Activated CD8-positive, alpha-beta T cell treated with anti-CD3 and anti-CD28 coated beads, Interleukin-2, amount 10 ng/mL, durations not matched to agents 7 days and 5 days (primary cell): ENCODE measurements around the gene SLC25A1. TPM values are rescaled to one million over a fixed set of nuclear protein-coding genes. Genes with fewer than 3 reads are reported as not detected.

Experiments
- ATAC-seq: fragments of 150-1000 bp; cut with Tn5 transposase; one replicate; pipeline ENCODE4 v1.10.0; 2021; ENCODE audit warnings: moderate library complexity
- CTCF ChIA-PET: fragments of 350-600 bp; sonication (Branson Sonifier 250); formaldehyde crosslinking; loops from one replicate; lab custom pipeline; 2021; ENCODE audit warnings: antibody characterized with exemption; lab: Charles Lee
- POLR2A ChIA-PET: fragments of 350-600 bp; sonication (Branson Sonifier 250); formaldehyde crosslinking; loops from one replicate; lab custom pipeline; 2021; ENCODE audit warnings: antibody characterized with exemption; lab: Charles Lee
- DNase-seq: peaks from one replicate; pipeline ENCODE4 v3.0.0-alpha.2; 2020
- H3K27ac Mint-ChIP-seq: one replicate; pipeline ENCODE4 v1.8.0; 2021; ENCODE audit warnings: mild to moderate bottlenecking, mixed read lengths
- H3K27me3 Mint-ChIP-seq: one replicate; pipeline ENCODE4 v1.8.0; 2021; ENCODE audit warnings: low read depth, mixed read lengths
- H3K36me3 Mint-ChIP-seq: one replicate; pipeline ENCODE4 v1.8.0; 2021; ENCODE audit warnings: low read depth, mixed read lengths
- H3K4me1 Mint-ChIP-seq: one replicate; pipeline ENCODE4 v1.8.0; 2021; ENCODE audit warnings: low read depth, mixed read lengths
- H3K4me3 Mint-ChIP-seq: one replicate; pipeline ENCODE4 v1.8.0; 2021; ENCODE audit warnings: mild to moderate bottlenecking, mixed read lengths
- H3K9me3 Mint-ChIP-seq: one replicate; pipeline ENCODE4 v1.8.0; 2022; ENCODE audit warnings: mixed read lengths; ENCODE audit not compliant: insufficient read depth
- total RNA-seq, 2 experiments: library from RNA; stranded (reverse); gene quantifications; one replicate each; pipeline ENCODE4 v1.2.3, GENCODE V29; 2021

SLC25A1 gene
- total RNA-seq, 2 experiments from 2014 or later, result 69.1 to 73.0 TPM

DNA sequence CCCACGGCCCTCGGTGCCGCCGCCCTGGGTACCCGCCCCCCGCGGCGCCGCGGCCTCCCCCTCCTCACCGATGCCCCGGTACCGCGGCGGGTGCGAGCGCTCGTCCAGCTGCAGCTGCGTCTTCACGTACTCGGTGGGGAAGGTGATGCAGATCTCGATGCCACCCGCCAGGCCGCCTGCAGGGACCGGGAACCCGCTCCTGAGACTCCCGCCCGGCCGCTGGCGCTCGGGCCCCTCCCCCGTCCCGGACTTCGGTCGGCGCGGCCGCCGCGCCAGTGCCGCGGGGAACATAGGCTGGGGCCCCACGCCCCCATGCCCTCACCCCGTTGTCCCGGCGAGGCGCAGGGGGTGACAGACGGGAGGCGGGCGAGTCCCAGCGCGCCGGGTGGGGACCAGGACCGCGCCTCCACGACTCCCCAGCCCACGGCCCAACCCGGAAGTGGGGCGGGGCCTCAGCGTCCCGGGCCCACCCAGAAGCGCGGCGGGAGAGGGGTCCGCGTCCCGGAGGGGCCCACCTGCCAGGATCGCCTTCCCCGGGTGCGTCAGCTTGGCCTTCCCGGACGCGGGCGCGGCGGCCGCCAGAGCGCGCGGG, 375 bp downstream of the SLC25A1 start:
- peaks cover 47% of the 10 kb centered on the region for H3K4me1 Mint-ChIP-seq
- ATAC-seq (peak; percentile 63), DNase-seq (peak; percentile 61)
- POLR2A ChIA-PET, result interaction anchor here (1.4 to 1.8 kb wide), 2 partner anchors 34 to 301 kb away, joined by 4 to 5 read pairs; partner anchors contain the start of genes CDC45, ESS2 and UFD1
- H3K27me3 Mint-ChIP-seq, result no peaks in the 10 kb centered on the region
- H3K9me3 Mint-ChIP-seq, result no peaks in the 10 kb centered on the region
- CTCF ChIA-PET, result interaction anchor here (1.6 to 3.2 kb wide), 4 partner anchors 16 to 302 kb away, joined by 5 to 14 read pairs (median 12); partner anchors contain the start of genes CDC45 and ESS2
- no peak overlapping the region for H3K27ac Mint-ChIP-seq
- H3K36me3 Mint-ChIP-seq, result no peaks in the 10 kb centered on the region
- peak overlapping the region; percentile 61 for H3K4me3 Mint-ChIP-seq

GRCh38 chr22:19177164-19178064, 1.1 kb downstream of the SLC25A1 start:
- Mint-ChIP-seq H3K27me3 (no peaks in the 10 kb centered on the region), H3K4me3 (peak overlapping the region; percentile 61), H3K9me3 (no peaks in the 10 kb centered on the region), H3K27ac (no peak overlapping the region), H3K36me3 (no peaks in the 10 kb centered on the region), H3K4me1 (peaks cover 51% of the 10 kb centered on the region)
- CTCF ChIA-PET, result interaction anchor here (3.2 kb wide), 1 partner anchor 33 kb away, joined by 14 read pairs; the partner anchor contains the start of gene ESS2
- ATAC-seq (no peak), DNase-seq (no peak)
- POLR2A ChIA-PET, result no interaction called here

GRCh38 chr22:19176732-19177131, 1.8 kb downstream of the SLC25A1 start:
- peaks cover 49% of the 10 kb centered on the region for H3K4me1 Mint-ChIP-seq
- ChIA-PET POLR2A (no interaction called here), CTCF (no interaction called here)
- H3K27me3 Mint-ChIP-seq, result no peaks in the 10 kb centered on the region
- H3K9me3 Mint-ChIP-seq, result no peaks in the 10 kb centered on the region
- ATAC-seq, result no peak
- H3K27ac Mint-ChIP-seq, result no peak overlapping the region
- peak overlapping the region; percentile 56 for H3K4me3 Mint-ChIP-seq
- DNase-seq, result no peak
- H3K36me3 Mint-ChIP-seq, result no peaks in the 10 kb centered on the region

- Mint-ChIP-seq H3K36me3 (no peaks in the 10 kb centered on the region), H3K27me3 (no peaks in the 10 kb centered on the region), H3K4me3 (peak overlapping the region; percentile 56), H3K27ac (no peak overlapping the region), H3K9me3 (no peaks in the 10 kb centered on the region), H3K4me1 (peaks cover 45% of the 10 kb centered on the region)
- DNase-seq (no peak), ATAC-seq (no peak)
- ChIA-PET CTCF (no interaction called here), POLR2A (no interaction called here)
These were observed 2.3 kb downstream of the SLC25A1 start for GRCh38 chr22:19176175-19176643.

DNA sequence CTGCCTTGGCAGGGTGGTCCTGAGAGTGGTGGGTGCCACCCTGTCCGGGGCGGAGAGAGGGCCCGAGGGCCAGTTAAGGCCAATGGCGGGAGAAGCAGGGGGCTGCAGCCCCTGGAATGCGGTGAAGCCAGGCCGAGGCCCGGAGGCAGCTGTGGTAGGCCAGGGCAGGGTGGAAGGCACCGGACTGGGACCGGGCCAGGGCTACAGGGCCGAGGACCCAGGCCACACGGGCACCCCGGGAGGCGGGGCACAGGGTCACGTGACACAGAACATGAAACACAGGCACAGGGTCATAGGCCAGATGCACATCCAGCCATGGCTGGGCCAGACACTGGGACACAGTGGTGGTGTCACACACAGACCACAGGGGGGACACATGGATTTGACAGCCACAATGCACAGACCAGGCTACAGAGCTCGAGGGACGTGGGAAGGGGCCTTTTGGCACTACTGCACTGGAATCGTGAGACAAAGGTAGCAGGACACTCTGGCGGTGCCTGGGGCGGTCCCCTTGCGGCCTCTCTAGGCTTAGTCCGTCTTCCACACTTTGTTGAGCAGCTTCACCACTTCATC, 2.8 kb downstream of the SLC25A1 start:
- no peak for DNase-seq
- no peak for ATAC-seq
- CTCF ChIA-PET, result no interaction called here
- H3K36me3 Mint-ChIP-seq, result no peaks in the 10 kb centered on the region
- peaks cover 44% of the 10 kb centered on the region for H3K4me1 Mint-ChIP-seq
- POLR2A ChIA-PET, result no interaction called here
- peak overlapping the region; percentile 27 for H3K4me3 Mint-ChIP-seq
- peak overlapping the region; percentile 48 for H3K27ac Mint-ChIP-seq
- H3K9me3 Mint-ChIP-seq, result no peaks in the 10 kb centered on the region
- no peaks in the 10 kb centered on the region for H3K27me3 Mint-ChIP-seq

GRCh38 chr22:19175026-19175601, 3.4 kb downstream of the SLC25A1 start:
- Mint-ChIP-seq H3K36me3 (no peaks in the 10 kb centered on the region), H3K9me3 (no peaks in the 10 kb centered on the region), H3K4me3 (no peak overlapping the region), H3K27ac (no peak overlapping the region), H3K27me3 (peaks cover 5% of the 10 kb centered on the region), H3K4me1 (peaks cover 50% of the 10 kb centered on the region)
- DNase-seq (no peak), ATAC-seq (no peak)
- ChIA-PET POLR2A (no interaction called here), CTCF (no interaction called here)

DNA sequence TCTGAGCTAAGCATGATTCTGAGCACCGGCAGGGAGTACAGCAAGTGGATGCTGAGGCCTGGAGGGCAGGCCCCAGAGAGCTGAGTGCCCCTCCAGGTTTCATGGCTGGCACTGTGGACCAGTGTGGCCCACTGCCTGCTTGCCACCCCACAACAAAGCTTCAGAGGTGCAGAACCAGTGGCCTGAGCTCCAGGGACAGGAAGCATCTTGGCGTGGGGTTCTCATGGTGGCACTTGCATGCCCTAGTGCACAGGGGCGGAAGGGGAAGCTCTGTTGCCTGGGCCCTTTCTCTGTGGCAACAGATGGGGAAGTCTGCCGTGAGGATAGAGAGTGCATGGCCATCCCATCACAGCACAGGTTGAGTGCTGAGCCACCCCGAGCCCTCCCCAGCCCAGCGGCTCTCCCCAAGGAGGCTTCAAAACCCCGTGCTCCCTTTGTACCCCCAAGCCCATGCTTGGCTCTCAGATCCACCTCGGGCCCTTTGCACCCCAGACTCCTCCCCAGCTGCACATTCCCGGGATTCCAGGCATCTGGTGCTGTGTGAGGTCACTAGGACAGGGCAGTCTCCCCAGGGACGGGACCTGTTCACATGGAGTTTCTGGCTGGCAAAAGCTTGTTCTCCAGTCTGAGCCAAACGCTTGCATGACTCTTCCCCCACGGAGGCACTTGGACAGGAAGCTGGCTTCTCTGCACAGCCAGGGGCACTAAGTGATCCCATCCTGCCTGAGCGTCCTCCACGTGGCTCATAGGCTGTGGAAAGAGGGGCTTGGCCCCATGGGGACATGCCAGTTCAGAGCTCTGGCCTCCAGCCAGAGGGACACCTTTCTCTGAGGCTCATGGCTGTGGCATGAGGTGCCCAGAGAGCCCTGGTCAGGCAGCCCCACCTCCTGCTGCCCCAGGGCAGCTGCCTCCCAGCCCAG, 4.2 kb downstream of the SLC25A1 start:
- Mint-ChIP-seq H3K36me3 (no peaks in the 10 kb centered on the region), H3K9me3 (no peaks in the 10 kb centered on the region), H3K4me1 (peaks cover 48% of the 10 kb centered on the region), H3K27ac (peak overlapping the region; percentile 39), H3K4me3 (no peak overlapping the region), H3K27me3 (peaks cover 11% of the 10 kb centered on the region)
- ChIA-PET CTCF (no interaction called here), POLR2A (no interaction called here)
- no peak for ATAC-seq
- DNase-seq, result no peak

DNA sequence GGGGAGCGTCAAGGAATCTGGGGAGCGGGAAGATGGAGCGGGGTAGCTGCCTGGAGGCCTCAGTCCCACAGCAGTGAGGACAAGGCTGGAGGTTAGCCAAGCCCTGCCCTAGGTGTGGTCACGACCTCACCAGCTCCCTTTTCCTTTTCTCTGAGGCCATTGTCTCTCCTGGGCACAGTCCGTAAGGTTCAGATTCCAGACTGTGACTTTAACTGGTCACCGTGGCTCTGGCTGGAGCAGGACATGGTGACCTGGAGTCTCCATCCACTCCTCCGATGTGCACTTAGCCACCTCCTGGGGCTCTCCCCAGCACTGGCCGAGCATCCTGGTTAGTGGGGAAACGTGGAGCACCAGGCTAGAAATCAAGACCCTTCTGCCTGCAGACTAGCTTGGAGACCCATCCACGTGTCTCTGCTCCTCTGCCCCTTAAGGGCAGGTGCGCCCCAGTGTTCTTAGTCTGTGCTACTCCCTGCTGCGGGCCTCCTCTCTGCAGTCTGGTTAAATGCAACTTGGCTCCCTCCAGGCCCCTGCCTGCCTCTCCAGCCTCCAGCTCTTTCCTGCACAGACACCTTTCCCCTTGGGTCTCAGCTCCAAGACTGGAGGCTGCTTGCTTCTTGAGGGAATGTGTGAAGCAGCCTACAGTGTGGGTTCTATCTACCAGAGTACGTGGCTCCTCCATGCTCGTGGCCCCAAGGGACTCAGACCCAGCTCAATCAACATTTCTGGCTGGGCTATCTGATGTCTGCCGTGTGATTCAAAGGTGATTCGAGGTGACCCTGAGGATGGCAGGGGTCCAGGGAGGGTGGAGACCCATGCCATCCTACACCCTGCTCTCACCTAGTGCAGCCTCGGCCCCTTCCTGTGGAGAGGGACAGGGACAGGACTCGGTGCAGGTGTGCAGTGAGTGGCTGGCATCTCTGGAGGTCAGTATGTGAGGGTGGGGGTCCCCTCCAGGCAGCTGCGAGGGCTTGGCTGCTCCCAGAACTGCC, 5.2 kb downstream of the SLC25A1 start:
- DNase-seq (no peak), ATAC-seq (no peak)
- peaks cover 49% of the 10 kb centered on the region for H3K4me1 Mint-ChIP-seq
- CTCF ChIA-PET, result no interaction called here
- POLR2A ChIA-PET, result no interaction called here
- H3K27me3 Mint-ChIP-seq, result peaks cover 20% of the 10 kb centered on the region
- H3K4me3 Mint-ChIP-seq, result peak overlapping the region; percentile 86
- no peaks in the 10 kb centered on the region for H3K9me3 Mint-ChIP-seq
- no peaks in the 10 kb centered on the region for H3K36me3 Mint-ChIP-seq
- H3K27ac Mint-ChIP-seq, result peak overlapping the region; percentile 91

GRCh38 chr22:19172213-19173046, 6.1 kb downstream of the SLC25A1 start:
- peak overlapping the region; percentile 91 for H3K27ac Mint-ChIP-seq
- ATAC-seq (no peak), DNase-seq (no peak)
- H3K4me1 Mint-ChIP-seq, result peaks cover 48% of the 10 kb centered on the region
- peaks cover 28% of the 10 kb centered on the region for H3K27me3 Mint-ChIP-seq
- CTCF ChIA-PET, result no interaction called here
- no peaks in the 10 kb centered on the region for H3K9me3 Mint-ChIP-seq
- peak overlapping the region; percentile 86 for H3K4me3 Mint-ChIP-seq
- H3K36me3 Mint-ChIP-seq, result no peaks in the 10 kb centered on the region
- POLR2A ChIA-PET, result no interaction called here
